NT2/D1 (cell line): Measurements from ENCODE around the gene SMIM17.

Source experiments
- DNase-seq: peaks from one replicate; pipeline ENCODE4 v3.0.0-alpha.2; 2011; ENCODE audit warnings: low read depth, low spot score
- H3K27me3 ChIP-seq: 2 replicates; pipeline ENCODE4 v1.6.0; 2011; ENCODE audit warnings: mild to moderate bottlenecking; ENCODE audit not compliant: insufficient read length, insufficient read depth
- H3K36me3 ChIP-seq: 2 replicates; pipeline ENCODE4 v1.6.1; 2011; ENCODE audit warnings: mild to moderate bottlenecking, low read length, mixed read lengths; ENCODE audit not compliant: insufficient read depth, insufficient read length
- H3K4me1 ChIP-seq: 2 replicates; pipeline ENCODE4 v1.5.1; 2011; ENCODE audit not compliant: insufficient read depth, insufficient read length
- H3K4me3 ChIP-seq: 2 replicates; pipeline ENCODE4 v1.5.1; 2011; ENCODE audit warnings: low read depth; ENCODE audit not compliant: insufficient read length
- H3K9ac ChIP-seq: 2 replicates; pipeline ENCODE4 v1.6.0; 2011; ENCODE audit warnings: low read depth; ENCODE audit not compliant: insufficient read length
- H3K9me3 ChIP-seq: 2 replicates; pipeline ENCODE4 v1.5.1; 2011; ENCODE audit warnings: mild to moderate bottlenecking, low read length; ENCODE audit not compliant: insufficient read depth
- SUZ12 ChIP-seq: IDR thresholded peaks from 2 replicates; pipeline ENCODE4 v1.6.1; 2011; ENCODE audit not compliant: insufficient read length, insufficient read depth; ENCODE audit errors: extremely low read depth
- YY1 ChIP-seq: IDR thresholded peaks from 2 replicates; pipeline ENCODE4 v1.6.1; 2011; ENCODE audit not compliant: insufficient read length, insufficient read depth
- ZNF274 ChIP-seq: IDR thresholded peaks from 2 replicates; pipeline ENCODE4 v1.6.1; 2011; ENCODE audit warnings: mild to moderate bottlenecking, low read depth, low read length

Gene SMIM17

GRCh38 chr19:56689198-56689597 lies 46.2 kb downstream of the SMIM17 start:
- Histone ChIP-seq H3K9me3 (no peaks in the 10 kb centered on the region), H3K9ac (no peak overlapping the region), H3K36me3 (no peaks in the 10 kb centered on the region), H3K4me1 (no peaks in the 10 kb centered on the region), H3K4me3 (no peak overlapping the region), H3K27me3 (no peaks in the 10 kb centered on the region)
- no peak for DNase-seq
- TF ChIP-seq SUZ12 (no peak), ZNF274 (no peak), YY1 (no peak)

GRCh38 chr19:56690670-56691069 lies 47.7 kb downstream of the SMIM17 start:
- no peak overlapping the region for H3K9ac ChIP-seq
- no peaks in the 10 kb centered on the region for H3K9me3 ChIP-seq
- no peaks in the 10 kb centered on the region for H3K36me3 ChIP-seq
- no peak overlapping the region for H3K4me3 ChIP-seq
- no peak for DNase-seq
- H3K27me3 ChIP-seq = no peaks in the 10 kb centered on the region
- TF ChIP-seq SUZ12 = no peak
- no peak for TF ChIP-seq ZNF274
- no peak for TF ChIP-seq YY1
- no peaks in the 10 kb centered on the region for H3K4me1 ChIP-seq

- Histone ChIP-seq H3K9ac (no peak overlapping the region), H3K9me3 (no peaks in the 10 kb centered on the region), H3K4me3 (no peak overlapping the region), H3K4me1 (no peaks in the 10 kb centered on the region), H3K36me3 (no peaks in the 10 kb centered on the region), H3K27me3 (no peaks in the 10 kb centered on the region)
- TF ChIP-seq ZNF274 (no peak), SUZ12 (no peak), YY1 (no peak)
- peak; percentile 81 for DNase-seq
Observed at GRCh38 chr19:56692206-56692895, 49.4 kb downstream of the SMIM17 start.

GRCh38 chr19:56699552-56699951 lies 56.6 kb downstream of the SMIM17 start:
- Histone ChIP-seq H3K9me3 (no peaks in the 10 kb centered on the region), H3K27me3 (no peaks in the 10 kb centered on the region), H3K4me3 (no peak overlapping the region), H3K9ac (no peak overlapping the region), H3K4me1 (no peaks in the 10 kb centered on the region), H3K36me3 (no peaks in the 10 kb centered on the region)
- no peak for TF ChIP-seq SUZ12
- TF ChIP-seq ZNF274 = no peak
- no peak for TF ChIP-seq YY1
- DNase-seq = no peak

- TF ChIP-seq SUZ12 (no peak), ZNF274 (no peak), YY1 (no peak)
- Histone ChIP-seq H3K4me1 (no peaks in the 10 kb centered on the region), H3K4me3 (no peak overlapping the region), H3K27me3 (no peaks in the 10 kb centered on the region), H3K36me3 (no peaks in the 10 kb centered on the region), H3K9me3 (no peaks in the 10 kb centered on the region), H3K9ac (no peak overlapping the region)
- DNase-seq = no peak
Observed at GRCh38 chr19:56701895-56702294, 58.9 kb downstream of the SMIM17 start.

GRCh38 chr19:56705939-56706338 lies 63.0 kb downstream of the SMIM17 start:
- Histone ChIP-seq H3K4me1 (no peaks in the 10 kb centered on the region), H3K4me3 (no peak overlapping the region), H3K9me3 (no peaks in the 10 kb centered on the region), H3K27me3 (no peaks in the 10 kb centered on the region), H3K9ac (no peak overlapping the region), H3K36me3 (no peaks in the 10 kb centered on the region)
- TF ChIP-seq YY1 (no peak), ZNF274 (no peak), SUZ12 (no peak)
- no peak for DNase-seq
